OCI-LY3 (cell line): ENCODE results near the gene TULP4.

Experiments
- H2AFZ ChIP-seq: fragments of 200-600, 300-600 bp; shearing (Covaris generic); 2 replicates; pipeline ENCODE4 v1.6.0; 2014; ENCODE audit warnings: antibody characterized with exemption, low read depth, low read length
- H3K27ac ChIP-seq: fragments of 200-600, 300-600 bp; sonication (generic); 2 replicates; pipeline ENCODE4 v1.5.1; 2014; ENCODE audit warnings: mild to moderate bottlenecking, low read length, moderate library complexity, mixed read lengths
- H3K27me3 ChIP-seq: fragments of 200-600, 300-600 bp; sonication (generic); 2 replicates; pipeline ENCODE4 v1.6.1; 2014; ENCODE audit warnings: low read depth, low read length, mixed read lengths
- H3K36me3 ChIP-seq: fragments of 200-600, 300-600 bp; sonication (generic); replicated peaks from 2 replicates; pipeline ENCODE3; 2014; ENCODE audit warnings: low read depth, low read length, mixed read lengths
- H3K4me1 ChIP-seq: fragments of 300-600, 200-600 bp; sonication (generic); 2 replicates; pipeline ENCODE4 v1.6.1; 2014; ENCODE audit warnings: low read length, mixed read lengths
- H3K4me2 ChIP-seq: fragments of 200-600, 300-600 bp; sonication (generic); 2 replicates; pipeline ENCODE4 v1.6.1; 2014; ENCODE audit warnings: low read length, mixed read lengths
- H3K4me3 ChIP-seq: fragments of 300-600, 200-600 bp; sonication (generic); 2 replicates; pipeline ENCODE4 v1.5.1; 2014; ENCODE audit warnings: antibody characterized with exemption, mild to moderate bottlenecking, low read length, moderate library complexity
- H3K79me2 ChIP-seq: fragments of 300-600, 200-600 bp; shearing (Covaris generic); 2 replicates; pipeline ENCODE4 v1.6.1; 2014; ENCODE audit warnings: mild to moderate bottlenecking, low read length, mixed read lengths
- H3K9ac ChIP-seq: fragments of 300-600, 200-600 bp; shearing (Covaris generic); 2 replicates; pipeline ENCODE4 v1.6.0; 2014; ENCODE audit warnings: mild to moderate bottlenecking, low read length, moderate library complexity
- H3K9me3 ChIP-seq: fragments of 200-600, 300-600 bp; shearing (Covaris generic); 2 replicates; pipeline ENCODE4 v1.6.1; 2014; ENCODE audit warnings: low read length, mixed read lengths; ENCODE audit not compliant: insufficient read depth
- H4K20me1 ChIP-seq: fragments of 200-600, 300-600 bp; sonication (generic); 2 replicates; pipeline ENCODE4 v1.6.1; 2016; ENCODE audit warnings: low read length, mixed read lengths; ENCODE audit not compliant: insufficient read depth
- EZH2phosphoT487 ChIP-seq: fragments of 200-600 bp; shearing (Covaris generic); IDR thresholded peaks from 2 replicates; pipeline ENCODE4 v1.6.1; 2018; ENCODE audit warnings: antibody characterized with exemption, mixed run types, low read depth
- TF ChIP-seq, protein P1 (sequence below): fragments of 200-600, 300-600 bp; sonication (generic); IDR thresholded peaks from 2 replicates; pipeline ENCODE4 v1.5.1; 2014; ENCODE audit warnings: antibody characterized with exemption, low read length, low read depth

TULP4 gene

DNA sequence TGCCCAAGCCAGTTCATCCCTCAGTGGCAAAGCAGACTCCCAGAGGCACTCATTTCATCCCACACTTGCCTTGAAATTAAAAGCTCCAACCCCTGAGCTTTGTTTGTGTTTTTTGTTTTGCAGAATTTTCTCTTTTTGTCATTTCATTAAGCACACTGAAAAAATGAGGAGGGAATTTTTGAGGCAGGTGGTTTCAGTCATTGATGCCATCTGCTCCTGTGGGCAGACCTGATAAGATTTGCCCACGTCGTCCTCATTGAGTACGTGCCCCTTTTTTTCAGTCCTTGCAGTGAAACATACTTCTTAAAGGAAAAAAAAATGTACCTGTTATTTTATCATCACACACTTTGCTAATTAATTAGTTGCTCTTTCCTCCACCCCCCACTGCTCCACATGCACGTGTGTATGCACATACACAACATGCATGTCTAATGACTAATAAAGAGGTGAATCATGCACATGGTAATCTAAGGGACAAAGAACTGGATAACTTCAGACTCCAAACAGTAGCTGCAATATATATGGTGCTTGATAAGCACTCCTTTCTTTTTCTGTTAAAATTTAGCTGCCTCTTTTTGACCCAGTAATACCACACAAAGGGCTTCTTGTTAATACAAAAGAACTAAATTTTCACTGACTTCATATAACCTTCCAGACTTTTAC, 145.5 kb downstream of the TULP4 start:
- H3K36me3 ChIP-seq = no peaks in the 10 kb centered on the region
- no peak overlapping the region for H3K4me2 ChIP-seq
- no peak overlapping the region for H3K4me3 ChIP-seq
- no peaks in the 10 kb centered on the region for H3K27me3 ChIP-seq
- H3K9ac ChIP-seq = no peak overlapping the region
- no peaks in the 10 kb centered on the region for H3K4me1 ChIP-seq
- no peaks in the 10 kb centered on the region for H3K79me2 ChIP-seq
- no peaks in the 10 kb centered on the region for H3K9me3 ChIP-seq
- no peak overlapping the region for H3K27ac ChIP-seq
- H4K20me1 ChIP-seq = no peaks in the 10 kb centered on the region
- TF ChIP-seq, protein P1, sequence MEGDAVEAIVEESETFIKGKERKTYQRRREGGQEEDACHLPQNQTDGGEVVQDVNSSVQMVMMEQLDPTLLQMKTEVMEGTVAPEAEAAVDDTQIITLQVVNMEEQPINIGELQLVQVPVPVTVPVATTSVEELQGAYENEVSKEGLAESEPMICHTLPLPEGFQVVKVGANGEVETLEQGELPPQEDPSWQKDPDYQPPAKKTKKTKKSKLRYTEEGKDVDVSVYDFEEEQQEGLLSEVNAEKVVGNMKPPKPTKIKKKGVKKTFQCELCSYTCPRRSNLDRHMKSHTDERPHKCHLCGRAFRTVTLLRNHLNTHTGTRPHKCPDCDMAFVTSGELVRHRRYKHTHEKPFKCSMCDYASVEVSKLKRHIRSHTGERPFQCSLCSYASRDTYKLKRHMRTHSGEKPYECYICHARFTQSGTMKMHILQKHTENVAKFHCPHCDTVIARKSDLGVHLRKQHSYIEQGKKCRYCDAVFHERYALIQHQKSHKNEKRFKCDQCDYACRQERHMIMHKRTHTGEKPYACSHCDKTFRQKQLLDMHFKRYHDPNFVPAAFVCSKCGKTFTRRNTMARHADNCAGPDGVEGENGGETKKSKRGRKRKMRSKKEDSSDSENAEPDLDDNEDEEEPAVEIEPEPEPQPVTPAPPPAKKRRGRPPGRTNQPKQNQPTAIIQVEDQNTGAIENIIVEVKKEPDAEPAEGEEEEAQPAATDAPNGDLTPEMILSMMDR = no peak
- no peak for TF ChIP-seq EZH2phosphoT487
- no peak overlapping the region for H2AFZ ChIP-seq

DNA sequence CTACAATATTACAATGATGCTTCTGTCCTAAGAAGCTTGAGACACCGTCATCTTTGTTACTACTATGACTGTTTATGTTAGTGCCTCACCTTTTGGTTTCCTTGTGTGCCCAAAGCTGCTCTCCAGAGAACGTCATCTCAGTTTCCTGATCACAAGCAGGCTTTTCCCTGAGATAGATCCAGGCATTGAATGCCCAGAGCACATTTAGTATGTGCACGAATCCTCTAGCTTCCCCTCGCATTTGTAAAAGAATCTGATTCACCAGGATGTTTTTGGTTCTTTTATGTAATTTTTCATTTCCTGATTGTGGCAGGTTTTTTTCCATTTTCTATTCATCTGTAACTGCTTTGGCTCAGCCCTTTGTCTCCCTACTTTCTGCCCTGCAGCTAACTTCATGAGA, 147.5 kb downstream of the TULP4 start:
- Histone ChIP-seq H3K27me3 (no peaks in the 10 kb centered on the region), H3K4me2 (no peak overlapping the region), H3K4me1 (no peaks in the 10 kb centered on the region), H3K27ac (no peak overlapping the region), H3K9me3 (no peaks in the 10 kb centered on the region), H4K20me1 (no peaks in the 10 kb centered on the region), H3K9ac (no peak overlapping the region), H3K4me3 (no peak overlapping the region), H2AFZ (no peak overlapping the region), H3K79me2 (no peaks in the 10 kb centered on the region), H3K36me3 (no peaks in the 10 kb centered on the region)
- TF ChIP-seq, protein P1 = no peak
- TF ChIP-seq EZH2phosphoT487 = no peak

DNA sequence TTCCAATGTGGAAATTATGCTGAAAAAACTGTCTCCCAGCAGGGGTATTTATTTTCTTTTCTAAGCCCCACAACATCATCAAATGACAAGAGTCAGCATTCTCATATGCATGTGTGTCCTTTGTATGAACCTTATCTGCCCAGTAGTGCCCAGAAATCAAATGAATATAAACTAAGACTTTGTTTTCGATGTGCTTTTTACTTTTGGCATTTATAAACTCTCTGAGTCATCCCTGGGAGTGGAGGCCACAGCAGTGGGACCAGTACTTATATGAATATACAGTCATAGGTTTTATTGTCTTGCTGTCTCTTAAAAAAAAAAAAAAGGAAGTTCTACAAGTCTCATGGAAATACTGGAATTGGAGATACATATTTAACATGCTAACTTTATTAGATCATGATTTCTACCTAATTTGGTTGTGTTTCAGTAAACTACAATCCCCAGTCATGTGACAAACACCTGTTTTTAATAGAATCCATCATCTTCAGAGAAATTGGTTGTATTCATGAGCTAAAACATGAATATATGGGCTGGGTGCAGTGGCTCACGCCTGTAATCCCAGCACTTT, 148.4 kb downstream of the TULP4 start:
- Histone ChIP-seq H3K4me3 (no peak overlapping the region), H2AFZ (no peak overlapping the region), H3K36me3 (no peaks in the 10 kb centered on the region), H3K79me2 (no peaks in the 10 kb centered on the region), H3K27me3 (no peaks in the 10 kb centered on the region), H3K4me2 (no peak overlapping the region), H3K9ac (no peak overlapping the region), H3K27ac (no peak overlapping the region), H3K9me3 (no peaks in the 10 kb centered on the region), H4K20me1 (no peaks in the 10 kb centered on the region), H3K4me1 (no peaks in the 10 kb centered on the region)
- TF ChIP-seq, protein P1 = no peak
- no peak for TF ChIP-seq EZH2phosphoT487

DNA sequence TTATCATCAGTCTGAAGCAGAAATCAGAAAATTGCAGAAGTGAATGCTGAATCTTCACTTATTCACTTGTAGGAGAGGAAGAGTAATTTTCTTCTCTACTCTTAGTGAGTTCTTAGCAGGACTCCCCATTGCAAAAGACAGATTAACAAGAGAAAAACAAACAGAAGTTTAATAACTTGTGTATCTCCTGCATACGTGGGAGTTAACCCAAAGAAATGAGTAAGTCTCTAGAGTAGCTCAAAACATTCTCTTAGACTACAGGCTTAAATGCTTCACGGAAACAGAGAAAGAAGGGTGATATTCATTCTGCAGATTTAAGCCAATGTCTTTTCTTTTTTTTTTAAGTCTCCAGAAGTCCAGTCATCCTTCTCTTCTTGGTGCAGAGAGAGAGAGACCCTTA, 149.7 kb downstream of the TULP4 start:
- H3K9ac ChIP-seq = no peak overlapping the region
- no peaks in the 10 kb centered on the region for H3K36me3 ChIP-seq
- TF ChIP-seq, protein P1 = no peak
- TF ChIP-seq EZH2phosphoT487 = no peak
- no peaks in the 10 kb centered on the region for H3K27me3 ChIP-seq
- no peaks in the 10 kb centered on the region for H3K4me1 ChIP-seq
- no peak overlapping the region for H2AFZ ChIP-seq
- H3K9me3 ChIP-seq = no peaks in the 10 kb centered on the region
- H3K4me3 ChIP-seq = no peak overlapping the region
- H3K27ac ChIP-seq = no peak overlapping the region
- H3K4me2 ChIP-seq = no peak overlapping the region
- H4K20me1 ChIP-seq = no peaks in the 10 kb centered on the region
- H3K79me2 ChIP-seq = no peaks in the 10 kb centered on the region
